SK-MEL-5 (cell line): ENCODE results near the gene SOWAHC. TPM values are rescaled to one million over a fixed set of nuclear protein-coding genes. Genes with fewer than 3 reads are reported as not detected.

Experiments used
- DNase-seq: peaks from one replicate; pipeline ENCODE4 v3.0.0-alpha.2; 2016; ENCODE audit warnings: low read depth, low spot score
- in situ Hi-C: cut with HindIII; loops from 2 replicates; pipeline ENCODE4 v1.10.0; 2016; ENCODE audit warnings: low sequenced_read_pairs, high pct_unique_total_duplicates, low pct_unique_long_range_greater_than_20kb
- total RNA-seq: library from RNA; depleted of rRNA; stranded (reverse); fragments of >200 nt; shearing (Covaris generic); gene quantifications from 2 replicates; pipeline ENCODE4 v1.2.3, GENCODE V29; 2014; rRNA removed

Gene SOWAHC
- total RNA-seq, 1 experiment from 2014 or later: 8.6 TPM

DNA sequence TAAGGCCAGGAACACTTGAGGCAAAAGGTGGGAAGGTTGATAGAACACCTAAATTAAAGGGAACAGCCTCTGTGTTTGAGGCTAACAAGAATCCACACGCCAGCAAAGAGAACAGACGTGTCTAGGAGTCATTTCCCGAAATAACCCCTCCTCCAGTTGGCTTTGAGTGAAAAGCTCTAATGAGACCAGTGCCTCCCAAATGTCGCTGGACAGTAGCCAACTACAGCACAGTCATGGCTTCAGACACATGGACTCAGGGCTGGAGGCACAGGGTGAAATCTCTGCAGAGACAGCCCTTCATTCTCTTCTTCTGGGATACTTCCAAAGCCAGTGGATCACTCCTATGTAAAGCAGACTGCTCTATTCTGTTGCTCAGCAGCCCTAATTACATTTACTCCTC, 49.6 kb downstream of the SOWAHC start:
- in situ Hi-C loops: no loop called here
- peak; percentile 65 for DNase-seq

DNA sequence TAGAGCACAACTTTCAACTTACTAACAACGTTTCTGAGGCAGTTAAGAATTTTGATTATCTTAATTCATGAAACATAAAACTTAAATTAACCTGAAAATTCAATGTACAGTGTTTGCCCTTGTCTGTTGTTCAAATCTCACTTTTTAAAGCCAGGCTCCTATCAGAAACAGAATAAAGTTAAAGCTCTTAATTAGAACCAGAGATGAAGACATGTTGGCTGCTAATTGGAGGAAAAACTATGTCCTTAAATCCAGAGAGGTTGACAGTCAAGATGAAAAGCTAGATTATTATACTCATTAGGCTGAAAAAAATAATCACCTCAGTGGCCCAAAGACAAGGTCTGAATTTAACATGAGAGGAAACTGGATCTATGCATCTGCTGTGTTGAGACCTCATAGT, 52.3 kb downstream of the SOWAHC start:
- DNase-seq: no peak
- in situ Hi-C loops: no loop called here

Other genes with a start within 250 kb of the SOWAHC start
- gene SEPTIN10, start 398 bp upstream of the SOWAHC start, total RNA-seq: 26.5 and 26.6 TPM in 2 replicates
- 7.9 and 9.5 TPM in 2 replicates for gene RGPD5, start 179.9 kb downstream of the SOWAHC start, total RNA-seq